ENCODE results near the gene PIGN.
"Not testable (repeated sequence)": the region's sequence is repeated elsewhere in the genome, so short reads cannot be mapped to it uniquely, and the experiment has no call there.

Gene PIGN

GRCh38 chr18:62061821-62062478 lies 124.9 kb downstream of the PIGN start:
- Histone ChIP-seq H3K27me3 (ENCODE audit: insufficient read depth, low read length) (no peaks in the 10 kb centered on the region), H3K27ac (ENCODE audit: low read depth, low read length) (no peak overlapping the region), H3K9ac (ENCODE audit: low read depth, low read length) (no peak overlapping the region), H3K4me3 (ENCODE audit: low read length) (no peak overlapping the region), H3K4me1 (ENCODE audit: insufficient read depth, low read length) (no peaks in the 10 kb centered on the region), H3K9me3 (ENCODE audit: insufficient read depth, low read depth, low read length) (no peaks in the 10 kb centered on the region), H3K36me3 (ENCODE audit: insufficient read depth, low read length) (no peaks in the 10 kb centered on the region)
- WGBS: 85% methylated on average over 5 of the region's 5 CpGs

DNA sequence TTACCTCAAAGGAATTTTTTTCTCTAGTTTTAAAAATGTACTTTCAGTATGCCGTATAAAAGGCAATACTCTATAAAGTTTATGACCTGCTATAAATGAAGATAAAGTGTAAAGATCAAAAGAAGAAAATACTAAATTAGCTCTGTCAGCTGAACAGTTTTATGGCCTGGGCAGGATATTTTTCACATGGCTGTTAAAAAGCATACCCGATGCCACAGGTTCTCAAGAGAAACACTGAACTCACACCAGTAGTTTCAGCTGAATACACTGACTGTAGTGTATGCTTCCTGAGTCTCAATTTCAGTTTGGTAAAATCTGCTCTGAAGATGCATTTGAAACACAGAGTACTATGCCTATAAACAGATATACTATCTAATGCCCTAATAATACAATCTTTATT lies 126.0 kb downstream of the PIGN start:
- 97% methylated on average over 1 of the region's 2 CpGs for WGBS
- no peak overlapping the region for H3K9ac ChIP-seq (ENCODE audit: low read depth, low read length)
- H3K27me3 ChIP-seq (ENCODE audit: insufficient read depth, low read length): no peaks in the 10 kb centered on the region
- no peak overlapping the region for H3K4me3 ChIP-seq (ENCODE audit: low read length)
- no peaks in the 10 kb centered on the region for H3K4me1 ChIP-seq (ENCODE audit: insufficient read depth, low read length)
- no peaks in the 10 kb centered on the region for H3K36me3 ChIP-seq (ENCODE audit: insufficient read depth, low read length)
- H3K27ac ChIP-seq (ENCODE audit: low read depth, low read length): no peak overlapping the region
- no peaks in the 10 kb centered on the region for H3K9me3 ChIP-seq (ENCODE audit: insufficient read depth, low read depth, low read length)

DNA sequence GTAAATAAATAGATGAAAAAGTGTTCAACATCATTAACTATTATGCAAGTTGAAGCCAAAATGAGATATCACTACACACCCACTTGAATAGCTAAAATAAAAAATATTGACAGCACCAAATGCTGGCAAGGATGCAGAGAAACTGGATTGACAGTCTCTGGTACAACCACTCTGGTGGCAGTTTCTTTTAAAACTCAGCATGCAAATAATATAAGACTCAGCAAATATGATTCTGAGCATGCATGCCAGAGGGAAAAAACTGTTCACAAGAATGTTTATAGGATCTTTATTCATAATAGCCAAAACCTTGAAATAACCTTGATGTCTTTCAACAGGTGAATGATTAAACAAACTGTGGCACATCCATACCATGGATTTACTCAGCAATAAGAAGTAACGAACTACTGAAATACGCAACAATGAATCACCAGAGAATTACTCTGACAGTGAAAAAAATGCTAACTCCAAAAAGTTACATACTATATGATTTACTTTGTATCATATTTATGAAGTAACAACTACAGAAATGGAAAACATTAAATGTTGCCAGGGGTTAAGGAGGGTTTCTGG lies 131.8 kb downstream of the PIGN start:
- Histone ChIP-seq H3K27ac (ENCODE audit: low read depth, low read length) (no peak overlapping the region), H3K4me1 (ENCODE audit: insufficient read depth, low read length) (no peaks in the 10 kb centered on the region), H3K9ac (ENCODE audit: low read depth, low read length) (no peak overlapping the region), H3K9me3 (ENCODE audit: insufficient read depth, low read depth, low read length) (no peaks in the 10 kb centered on the region), H3K27me3 (ENCODE audit: insufficient read depth, low read length) (no peaks in the 10 kb centered on the region), H3K36me3 (ENCODE audit: insufficient read depth, low read length) (no peaks in the 10 kb centered on the region), H3K4me3 (ENCODE audit: low read length) (no peak overlapping the region)
- WGBS: 100% methylated on average over 2 of the region's 2 CpGs

GRCh38 chr18:62048279-62048678 lies 138.6 kb downstream of the PIGN start:
- no peaks in the 10 kb centered on the region for H3K36me3 ChIP-seq (ENCODE audit: insufficient read depth, low read length)
- H3K27ac ChIP-seq (ENCODE audit: low read depth, low read length): no peak overlapping the region
- no peak overlapping the region for H3K9ac ChIP-seq (ENCODE audit: low read depth, low read length)
- H3K9me3 ChIP-seq (ENCODE audit: insufficient read depth, low read depth, low read length): no peaks in the 10 kb centered on the region
- H3K4me1 ChIP-seq (ENCODE audit: insufficient read depth, low read length): no peaks in the 10 kb centered on the region
- no peak overlapping the region for H3K4me3 ChIP-seq (ENCODE audit: low read length)
- no peaks in the 10 kb centered on the region for H3K27me3 ChIP-seq (ENCODE audit: insufficient read depth, low read length)
- WGBS: 100% methylated on average over 1 of the region's 1 CpG

DNA sequence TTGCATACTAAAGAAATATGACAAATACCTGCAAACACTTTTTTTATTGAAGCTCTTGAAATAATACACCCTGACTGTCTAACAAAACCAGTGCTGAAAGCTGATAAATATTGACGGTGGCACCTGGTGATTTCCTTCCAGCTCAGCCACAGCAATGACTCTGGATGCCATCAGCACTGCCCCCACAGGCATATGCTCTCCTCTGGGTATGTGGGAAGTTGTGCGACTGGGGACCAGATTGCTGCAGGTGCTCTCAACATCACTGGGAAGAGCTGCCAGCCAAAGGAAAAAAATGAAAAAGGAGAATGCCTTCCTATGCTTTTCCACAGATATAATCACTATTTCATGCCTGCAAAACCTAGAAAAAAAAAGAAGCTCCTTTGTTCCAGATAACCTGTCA lies 141.5 kb downstream of the PIGN start:
- H3K4me3 ChIP-seq (ENCODE audit: low read length): no peak overlapping the region
- H3K4me1 ChIP-seq (ENCODE audit: insufficient read depth, low read length): no peaks in the 10 kb centered on the region
- no peaks in the 10 kb centered on the region for H3K27me3 ChIP-seq (ENCODE audit: insufficient read depth, low read length)
- no peak overlapping the region for H3K9ac ChIP-seq (ENCODE audit: low read depth, low read length)
- H3K36me3 ChIP-seq (ENCODE audit: insufficient read depth, low read length): no peaks in the 10 kb centered on the region
- H3K27ac ChIP-seq (ENCODE audit: low read depth, low read length): no peak overlapping the region
- WGBS: 91% methylated on average over 2 of the region's 2 CpGs
- H3K9me3 ChIP-seq (ENCODE audit: insufficient read depth, low read depth, low read length): no peaks in the 10 kb centered on the region

GRCh38 chr18:62044490-62045000 lies 142.3 kb downstream of the PIGN start:
- Histone ChIP-seq H3K4me3 (ENCODE audit: low read length) (no peak overlapping the region), H3K9ac (ENCODE audit: low read depth, low read length) (no peak overlapping the region), H3K27ac (ENCODE audit: low read depth, low read length) (no peak overlapping the region), H3K4me1 (ENCODE audit: insufficient read depth, low read length) (no peaks in the 10 kb centered on the region), H3K36me3 (ENCODE audit: insufficient read depth, low read length) (no peaks in the 10 kb centered on the region), H3K9me3 (ENCODE audit: insufficient read depth, low read depth, low read length) (no peaks in the 10 kb centered on the region), H3K27me3 (ENCODE audit: insufficient read depth, low read length) (no peaks in the 10 kb centered on the region)
- WGBS: 100% methylated on average over 2 of the region's 2 CpGs

GRCh38 chr18:62037989-62038778 lies 148.7 kb downstream of the PIGN start:
- Histone ChIP-seq H3K9me3 (ENCODE audit: insufficient read depth, low read depth, low read length) (no peaks in the 10 kb centered on the region), H3K9ac (ENCODE audit: low read depth, low read length) (no peak overlapping the region), H3K36me3 (ENCODE audit: insufficient read depth, low read length) (no peaks in the 10 kb centered on the region), H3K27me3 (ENCODE audit: insufficient read depth, low read length) (no peaks in the 10 kb centered on the region), H3K4me1 (ENCODE audit: insufficient read depth, low read length) (no peaks in the 10 kb centered on the region), H3K4me3 (ENCODE audit: low read length) (no peak overlapping the region), H3K27ac (ENCODE audit: low read depth, low read length) (no peak overlapping the region)
- 95% methylated on average over 6 of the region's 6 CpGs for WGBS

GRCh38 chr18:62037012-62037742 lies 149.7 kb downstream of the PIGN start:
- Histone ChIP-seq H3K4me1 (ENCODE audit: insufficient read depth, low read length) (no peaks in the 10 kb centered on the region), H3K27ac (ENCODE audit: low read depth, low read length) (no peak overlapping the region), H3K36me3 (ENCODE audit: insufficient read depth, low read length) (no peaks in the 10 kb centered on the region), H3K9me3 (ENCODE audit: insufficient read depth, low read depth, low read length) (no peaks in the 10 kb centered on the region), H3K4me3 (ENCODE audit: low read length) (no peak overlapping the region), H3K9ac (ENCODE audit: low read depth, low read length) (no peak overlapping the region), H3K27me3 (ENCODE audit: insufficient read depth, low read length) (no peaks in the 10 kb centered on the region)
- WGBS: 92% methylated on average over 11 of the region's 11 CpGs

DNA sequence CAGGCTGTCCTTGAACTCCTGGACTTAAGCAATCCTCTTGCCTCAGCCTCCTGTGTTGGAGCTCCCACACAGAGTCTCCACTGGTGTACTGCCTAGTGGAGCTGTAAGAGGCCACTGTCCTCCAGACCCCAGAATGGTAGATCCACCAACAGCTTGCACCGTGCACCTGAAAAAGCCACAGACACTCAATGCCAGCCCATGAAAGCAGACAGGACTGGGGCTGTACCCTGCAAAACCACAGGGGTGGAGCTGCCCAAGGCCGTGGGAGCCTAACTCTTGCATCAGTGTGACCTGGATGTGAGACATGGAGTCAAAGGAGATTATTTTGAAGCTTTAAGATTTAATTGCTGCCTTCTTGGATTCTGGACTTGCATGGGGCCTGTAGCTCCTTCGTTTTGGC lies 152.6 kb downstream of the PIGN start:
- not testable (repeated sequence) for H3K9ac ChIP-seq (ENCODE audit: low read depth, low read length); H3K4me1 ChIP-seq (ENCODE audit: insufficient read depth, low read length); H3K27ac ChIP-seq (ENCODE audit: low read depth, low read length); H3K27me3 ChIP-seq (ENCODE audit: insufficient read depth, low read length); H3K4me3 ChIP-seq (ENCODE audit: low read length); H3K36me3 ChIP-seq (ENCODE audit: insufficient read depth, low read length); H3K9me3 ChIP-seq (ENCODE audit: insufficient read depth, low read depth, low read length)
- 94% methylated on average over 3 of the region's 3 CpGs for WGBS

DNA sequence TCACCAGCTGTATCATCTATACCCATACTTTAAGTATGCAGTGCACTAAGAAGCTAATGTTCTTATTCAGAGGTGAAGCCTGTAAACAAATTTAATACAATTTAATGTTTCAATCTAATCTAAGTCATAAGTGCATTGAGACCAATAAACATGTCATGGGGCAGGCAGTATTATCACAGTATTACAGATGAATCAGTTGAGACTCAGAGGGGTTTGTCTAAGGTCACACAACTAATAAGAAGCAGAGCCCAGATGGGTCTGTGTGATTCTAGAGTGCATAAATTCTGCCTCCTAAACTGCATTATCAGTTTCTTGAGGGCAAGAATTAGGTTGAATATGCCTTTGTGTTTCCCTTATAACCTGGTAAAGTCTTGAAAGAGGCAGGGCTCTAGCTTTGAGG lies 153.1 kb downstream of the PIGN start:
- Histone ChIP-seq H3K27ac (ENCODE audit: low read depth, low read length) (no peak overlapping the region), H3K9ac (ENCODE audit: low read depth, low read length) (no peak overlapping the region), H3K27me3 (ENCODE audit: insufficient read depth, low read length) (no peaks in the 10 kb centered on the region), H3K36me3 (ENCODE audit: insufficient read depth, low read length) (no peaks in the 10 kb centered on the region), H3K4me3 (ENCODE audit: low read length) (no peak overlapping the region), H3K4me1 (ENCODE audit: insufficient read depth, low read length) (peaks cover 4% of the 10 kb centered on the region; the same call in 1 of the 2 replicates), H3K9me3 (ENCODE audit: insufficient read depth, low read depth, low read length) (no peaks in the 10 kb centered on the region)

GRCh38 chr18:62033207-62033606 lies 153.6 kb downstream of the PIGN start:
- Histone ChIP-seq H3K9ac (ENCODE audit: low read depth, low read length) (no peak overlapping the region), H3K36me3 (ENCODE audit: insufficient read depth, low read length) (no peaks in the 10 kb centered on the region), H3K27ac (ENCODE audit: low read depth, low read length) (no peak overlapping the region), H3K27me3 (ENCODE audit: insufficient read depth, low read length) (no peaks in the 10 kb centered on the region), H3K9me3 (ENCODE audit: insufficient read depth, low read depth, low read length) (no peaks in the 10 kb centered on the region), H3K4me1 (ENCODE audit: insufficient read depth, low read length) (peaks cover 9% of the 10 kb centered on the region; the same call in 1 of the 2 replicates), H3K4me3 (ENCODE audit: low read length) (no peak overlapping the region)
- 94% methylated on average over 4 of the region's 5 CpGs for WGBS
